D721Med (cell line): ENCODE measurements around the gene PRRG2.

Experiments
- DNase-seq: peaks from one replicate; pipeline ENCODE4 v3.0.0; 2011; ENCODE audit warnings: low spot score; ENCODE audit not compliant: insufficient read length
- FAIRE-seq: peaks from 2 replicates; lab custom pipeline; 2011; peaks lifted over from hg19 to GRCh38; lab: Jason Lieb, UNC
- TF ChIP-seq, protein P1 (sequence below): IDR thresholded peaks from 2 replicates; pipeline ENCODE4 v1.5.1; 2012; ENCODE audit warnings: mild to moderate bottlenecking, control low read depth; ENCODE audit not compliant: insufficient read depth; ENCODE audit errors: missing control alignments

Gene PRRG2

DNA sequence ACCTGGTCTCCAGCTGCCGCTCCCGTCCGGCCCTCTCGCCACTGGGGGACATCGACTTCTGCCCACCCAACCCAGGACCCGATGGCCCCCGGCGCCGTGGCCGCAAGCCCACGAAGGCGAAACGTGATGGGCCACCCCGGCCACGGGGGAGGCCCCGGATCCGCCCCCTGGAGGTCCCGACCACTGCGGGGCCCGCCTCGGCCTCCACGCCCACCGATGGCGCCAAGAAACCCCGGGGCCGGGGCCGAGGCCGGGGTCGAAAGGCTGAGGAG lies 16.5 kb downstream of the PRRG2 start:
- no peak for FAIRE-seq
- no peak for DNase-seq
- TF ChIP-seq, protein P1, sequence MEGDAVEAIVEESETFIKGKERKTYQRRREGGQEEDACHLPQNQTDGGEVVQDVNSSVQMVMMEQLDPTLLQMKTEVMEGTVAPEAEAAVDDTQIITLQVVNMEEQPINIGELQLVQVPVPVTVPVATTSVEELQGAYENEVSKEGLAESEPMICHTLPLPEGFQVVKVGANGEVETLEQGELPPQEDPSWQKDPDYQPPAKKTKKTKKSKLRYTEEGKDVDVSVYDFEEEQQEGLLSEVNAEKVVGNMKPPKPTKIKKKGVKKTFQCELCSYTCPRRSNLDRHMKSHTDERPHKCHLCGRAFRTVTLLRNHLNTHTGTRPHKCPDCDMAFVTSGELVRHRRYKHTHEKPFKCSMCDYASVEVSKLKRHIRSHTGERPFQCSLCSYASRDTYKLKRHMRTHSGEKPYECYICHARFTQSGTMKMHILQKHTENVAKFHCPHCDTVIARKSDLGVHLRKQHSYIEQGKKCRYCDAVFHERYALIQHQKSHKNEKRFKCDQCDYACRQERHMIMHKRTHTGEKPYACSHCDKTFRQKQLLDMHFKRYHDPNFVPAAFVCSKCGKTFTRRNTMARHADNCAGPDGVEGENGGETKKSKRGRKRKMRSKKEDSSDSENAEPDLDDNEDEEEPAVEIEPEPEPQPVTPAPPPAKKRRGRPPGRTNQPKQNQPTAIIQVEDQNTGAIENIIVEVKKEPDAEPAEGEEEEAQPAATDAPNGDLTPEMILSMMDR, result no peak

DNA sequence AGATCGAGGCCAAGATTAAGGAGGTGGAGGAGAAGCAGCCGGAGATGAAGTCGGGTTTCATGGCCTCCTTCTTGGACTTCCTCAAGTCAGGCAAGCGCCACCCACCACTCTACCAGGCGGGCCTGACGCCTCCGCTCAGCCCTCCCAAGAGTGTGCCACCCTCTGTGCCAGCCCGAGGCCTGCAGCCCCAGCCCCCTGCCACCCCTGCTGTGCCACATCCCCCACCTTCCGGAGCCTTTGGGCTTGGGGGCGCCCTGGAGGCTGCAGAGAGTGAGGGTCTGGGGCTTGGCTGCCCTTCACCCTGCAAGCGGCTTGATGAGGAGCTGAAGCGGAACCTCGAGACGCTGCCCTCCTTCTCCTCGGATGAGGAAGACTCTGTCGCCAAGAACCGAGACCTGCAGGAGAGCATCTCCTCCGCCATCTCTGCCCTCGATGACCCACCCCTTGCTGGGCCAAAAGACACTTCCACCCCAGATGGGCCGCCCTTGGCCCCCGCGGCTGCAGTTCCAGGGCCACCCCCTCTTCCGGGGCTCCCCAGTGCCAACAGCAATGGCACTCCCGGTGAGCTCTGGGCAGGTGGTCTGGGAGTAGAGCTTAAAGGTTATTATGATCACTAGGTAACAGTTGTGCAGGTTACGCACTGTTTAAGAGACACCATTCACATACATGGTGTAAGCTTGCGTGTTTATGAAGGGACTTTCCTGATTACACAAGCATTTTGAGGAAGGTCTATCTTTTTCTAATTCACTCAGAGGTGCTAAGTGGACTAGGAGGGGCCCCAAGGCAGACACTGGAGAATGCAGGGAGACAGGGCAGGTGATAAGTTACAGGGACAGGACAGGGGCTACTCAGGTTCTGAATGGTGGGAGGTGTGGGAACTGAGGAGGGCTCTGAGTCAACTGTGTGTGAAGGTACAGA lies 18.5 kb downstream of the PRRG2 start:
- DNase-seq (no peak), FAIRE-seq (no peak)
- TF ChIP-seq, protein P1, result no peak

DNA sequence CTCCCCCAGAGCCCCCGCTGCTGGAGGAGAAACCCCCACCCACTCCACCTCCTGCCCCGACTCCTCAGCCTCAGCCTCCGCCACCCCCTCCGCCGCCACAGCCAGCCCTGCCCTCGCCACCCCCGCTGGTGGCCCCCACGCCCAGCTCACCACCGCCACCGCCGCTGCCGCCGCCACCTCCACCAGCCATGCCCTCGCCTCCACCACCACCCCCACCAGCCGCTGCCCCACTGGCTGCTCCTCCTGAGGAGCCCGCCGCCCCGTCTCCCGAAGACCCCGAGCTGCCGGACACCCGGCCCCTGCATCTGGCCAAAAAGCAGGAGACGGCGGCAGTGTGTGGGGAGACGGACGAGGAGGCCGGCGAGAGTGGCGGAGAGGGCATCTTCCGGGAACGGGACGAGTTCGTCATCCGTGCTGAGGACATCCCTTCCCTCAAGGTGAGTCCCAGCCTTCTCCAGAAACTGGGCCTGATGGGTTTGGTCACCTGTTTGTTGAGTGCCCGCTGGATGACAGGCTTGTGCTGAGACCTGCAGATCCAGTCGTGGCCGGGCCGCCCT lies 20.4 kb downstream of the PRRG2 start:
- TF ChIP-seq, protein P1, result no peak
- no peak for DNase-seq
- FAIRE-seq, result no peak

DNA sequence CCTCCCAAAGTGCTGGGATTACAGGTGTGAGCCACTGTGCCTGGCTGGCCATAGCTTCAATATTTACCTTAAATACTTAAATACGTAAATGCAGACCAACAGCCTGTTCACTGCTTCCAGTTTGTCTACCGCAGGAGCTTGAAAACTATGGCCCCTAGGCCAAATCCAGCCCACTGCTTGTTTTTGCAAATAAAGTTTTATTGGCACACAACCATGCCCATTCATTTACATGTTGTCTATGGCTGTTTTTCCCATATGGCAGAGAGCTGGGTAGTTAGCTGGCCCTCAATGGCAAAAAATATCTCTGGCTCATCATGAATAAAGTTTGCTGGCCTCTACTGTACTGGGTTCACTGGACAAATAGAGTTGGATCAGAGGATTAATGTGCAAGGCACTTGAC lies 21.7 kb downstream of the PRRG2 start:
- FAIRE-seq (no peak), DNase-seq (no peak)
- TF ChIP-seq, protein P1, result no peak

DNA sequence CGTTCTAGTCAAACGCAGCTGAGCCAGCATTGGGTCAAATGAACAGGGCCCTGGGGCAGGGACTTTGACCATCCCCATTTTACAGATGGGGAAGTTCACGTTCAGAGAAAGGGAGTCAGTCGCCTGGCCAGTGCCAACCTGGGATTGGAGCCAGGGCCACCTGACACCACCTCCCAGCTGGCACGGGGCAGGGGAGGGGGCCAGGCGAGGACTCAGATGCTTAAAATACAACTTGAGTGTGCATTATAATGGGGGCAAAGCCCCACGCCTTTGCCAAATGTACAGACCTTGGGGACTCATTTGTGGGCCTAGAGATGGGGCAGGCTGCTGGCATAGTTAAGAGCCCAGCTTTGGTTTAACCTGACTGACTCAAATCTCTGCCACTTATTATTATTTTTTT lies 24.5 kb downstream of the PRRG2 start:
- FAIRE-seq (no peak), DNase-seq (no peak)
- TF ChIP-seq, protein P1, result no peak

DNA sequence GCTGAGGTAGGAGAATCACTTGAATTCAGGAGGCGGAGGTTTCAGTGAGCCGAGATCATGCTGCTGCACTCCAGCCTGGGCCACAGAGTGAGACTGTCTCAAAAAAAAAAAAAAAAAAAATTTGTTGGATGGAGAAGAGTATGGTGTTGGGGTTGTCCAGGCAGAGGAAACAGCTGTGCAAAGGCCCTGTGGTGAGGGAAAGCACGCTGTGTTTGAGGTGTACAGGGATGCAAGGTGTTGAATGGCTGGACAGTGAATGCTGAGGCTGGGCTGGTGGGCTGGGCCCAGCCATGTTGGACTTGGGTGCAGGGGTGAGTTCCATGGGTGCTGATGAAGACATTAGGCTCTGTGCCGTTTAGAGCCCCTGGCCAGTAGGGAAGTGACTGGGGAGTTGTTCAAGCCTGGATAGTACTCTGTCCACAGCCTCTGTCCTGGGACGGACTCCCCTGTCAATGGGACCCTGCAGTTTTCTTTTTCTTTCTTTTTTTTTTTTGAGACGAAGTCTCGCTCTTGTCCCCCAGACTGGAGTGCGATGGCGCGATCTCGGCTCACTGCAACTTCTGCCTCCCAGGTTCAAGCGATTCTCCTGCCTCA lies 28.5 kb downstream of the PRRG2 start:
- FAIRE-seq, result no peak
- TF ChIP-seq, protein P1, result no peak

DNA sequence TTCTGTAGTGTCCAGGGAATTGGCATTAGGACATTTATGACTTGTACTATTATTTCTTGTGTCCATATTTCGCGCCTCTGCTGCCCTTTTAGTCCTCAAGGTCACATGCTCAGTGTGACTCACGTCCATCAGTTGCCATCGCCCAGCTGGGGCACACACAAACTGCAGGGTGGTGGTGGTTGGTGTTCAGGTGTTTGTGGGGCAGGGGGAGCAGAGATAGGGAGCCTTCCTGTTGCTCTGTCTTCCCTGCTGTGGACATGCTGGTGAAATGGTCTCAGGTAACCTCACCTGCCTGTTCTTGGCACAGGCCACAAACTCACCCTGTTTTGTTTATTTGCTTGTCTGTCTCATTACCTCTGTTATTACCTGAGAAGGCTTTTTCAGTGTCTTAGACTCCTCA lies 32.3 kb downstream of the PRRG2 start:
- TF ChIP-seq, protein P1, result no peak
- FAIRE-seq, result no peak
- DNase-seq, result no peak

More for the DNA sequence above, 28.5 kb downstream of the PRRG2 start:
- no peak for DNase-seq
